Measurements from ENCODE around the gene SPATS2. TPM values are rescaled to one million over a fixed set of nuclear protein-coding genes. Genes with fewer than 3 reads are reported as not detected.

Gene SPATS2
- total and polyA plus RNA-seq, 10 of the 15 experiments (the other 5 are each of a cell fraction or from before 2014, with no cell fraction given), result 9.0 to 54.2 (median 27.5) TPM

GRCh38 chr12:49458816-49459215 lies 91.6 kb downstream of the SPATS2 start:
- H3K9me3 ChIP-seq (replicated peaks; ENCODE audit: control insufficient read depth, insufficient read depth, low read length), result no peaks in the 10 kb centered on the region; the same call in 2 of the 3 replicates
- no peaks in the 10 kb centered on the region for H4K20me1 ChIP-seq (ENCODE audit: control insufficient read depth, insufficient read depth)
- no peak overlapping the region for H3K4me2 ChIP-seq (ENCODE audit: control insufficient read depth, insufficient read depth)
- no peak for TF ChIP-seq IKZF1 (conservative IDR thresholded peaks at IDR 0.05)
- no peak for TF ChIP-seq FOXM1 (IDR thresholded peaks at IDR 0.05; ENCODE audit: low read depth, low read length)
- TF ChIP-seq, protein P1, sequence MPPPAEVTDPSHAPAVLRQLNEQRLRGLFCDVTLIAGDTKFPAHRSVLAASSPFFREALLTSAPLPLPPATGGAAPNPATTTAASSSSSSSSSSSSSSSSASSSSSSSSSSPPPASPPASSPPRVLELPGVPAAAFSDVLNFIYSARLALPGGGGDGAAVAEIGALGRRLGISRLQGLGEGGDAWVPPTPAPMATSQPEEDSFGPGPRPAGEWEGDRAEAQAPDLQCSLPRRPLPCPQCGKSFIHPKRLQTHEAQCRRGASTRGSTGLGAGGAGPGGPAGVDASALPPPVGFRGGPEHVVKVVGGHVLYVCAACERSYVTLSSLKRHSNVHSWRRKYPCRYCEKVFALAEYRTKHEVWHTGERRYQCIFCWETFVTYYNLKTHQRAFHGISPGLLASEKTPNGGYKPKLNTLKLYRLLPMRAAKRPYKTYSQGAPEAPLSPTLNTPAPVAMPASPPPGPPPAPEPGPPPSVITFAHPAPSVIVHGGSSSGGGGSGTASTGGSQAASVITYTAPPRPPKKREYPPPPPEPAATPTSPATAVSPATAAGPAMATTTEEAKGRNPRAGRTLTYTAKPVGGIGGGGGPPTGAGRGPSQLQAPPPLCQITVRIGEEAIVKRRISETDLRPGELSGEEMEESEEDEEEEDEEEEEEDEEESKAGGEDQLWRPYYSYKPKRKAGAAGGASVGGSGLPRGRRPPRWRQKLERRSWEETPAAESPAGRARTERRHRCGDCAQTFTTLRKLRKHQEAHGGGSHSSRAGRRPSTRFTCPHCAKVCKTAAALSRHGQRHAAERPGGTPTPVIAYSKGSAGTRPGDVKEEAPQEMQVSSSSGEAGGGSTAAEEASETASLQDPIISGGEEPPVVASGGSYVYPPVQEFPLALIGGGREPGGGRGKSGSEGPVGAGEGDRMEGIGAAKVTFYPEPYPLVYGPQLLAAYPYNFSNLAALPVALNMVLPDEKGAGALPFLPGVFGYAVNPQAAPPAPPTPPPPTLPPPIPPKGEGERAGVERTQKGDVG (CRISPR knock-in tag; IDR thresholded peaks at IDR 0.05), result no peak
- TF ChIP-seq ZNF274 (IDR thresholded peaks at IDR 0.05; ENCODE audit: insufficient read depth, insufficient read length), result no peak
- TF ChIP-seq BHLHE40 (IDR thresholded peaks at IDR 0.05; ENCODE audit: borderline replicate concordance in 1 of 2, low read depth in 2 of 2, low read length in 1 of 2), result no peak
- no peak for TF ChIP-seq MYB (IDR thresholded peaks at IDR 0.05; ENCODE audit: borderline replicate concordance, low read depth, low read length)
- no peak for TF ChIP-seq FOXK2 (IDR thresholded peaks at IDR 0.05)
- no peak for TF ChIP-seq YBX1 (IDR thresholded peaks at IDR 0.05)
- TF ChIP-seq RAD21 (IDR thresholded peaks at IDR 0.05; ENCODE audit: insufficient read depth, low read depth, low read length), result no peak
- no peak for TF ChIP-seq CBFB (IDR thresholded peaks at IDR 0.05; ENCODE audit: low read depth)
- no peak for TF ChIP-seq MEF2A (IDR thresholded peaks at IDR 0.05; ENCODE audit: insufficient read depth, low read depth, low read length)
- TF ChIP-seq SRF (IDR thresholded peaks at IDR 0.05; ENCODE audit: low read depth in 2 of 2, low read length in 2 of 2), result no peak
- no peak for TF ChIP-seq HDGF (IDR thresholded peaks at IDR 0.05)
- no peak for TF ChIP-seq ASH2L (IDR thresholded peaks at IDR 0.05; ENCODE audit: borderline replicate concordance, low read depth)
- TF ChIP-seq, protein P2, sequence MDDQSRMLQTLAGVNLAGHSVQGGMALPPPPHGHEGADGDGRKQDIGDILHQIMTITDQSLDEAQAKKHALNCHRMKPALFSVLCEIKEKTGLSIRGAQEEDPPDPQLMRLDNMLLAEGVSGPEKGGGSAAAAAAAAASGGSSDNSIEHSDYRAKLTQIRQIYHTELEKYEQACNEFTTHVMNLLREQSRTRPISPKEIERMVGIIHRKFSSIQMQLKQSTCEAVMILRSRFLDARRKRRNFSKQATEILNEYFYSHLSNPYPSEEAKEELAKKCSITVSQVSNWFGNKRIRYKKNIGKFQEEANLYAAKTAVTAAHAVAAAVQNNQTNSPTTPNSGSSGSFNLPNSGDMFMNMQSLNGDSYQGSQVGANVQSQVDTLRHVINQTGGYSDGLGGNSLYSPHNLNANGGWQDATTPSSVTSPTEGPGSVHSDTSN (IDR thresholded peaks at IDR 0.05; ENCODE audit: insufficient replicate concordance, low read depth, low read length), result no peak
- TF ChIP-seq JUND (IDR thresholded peaks at IDR 0.05; ENCODE audit: low read depth, low read length), result no peak
- TF ChIP-seq MEF2B (IDR thresholded peaks at IDR 0.05; ENCODE audit: partially characterized antibody, poor library complexity, severe bottlenecking), result no peak
- no peaks in the 10 kb centered on the region for H3K27me3 ChIP-seq (replicated peaks in 1 of 2; ENCODE audit: control insufficient read depth in 2 of 2, insufficient read depth in 2 of 2, low read length in 1 of 2)
- no peak overlapping the region for H3K4me3 ChIP-seq
- no peak overlapping the region for H3K27ac ChIP-seq (ENCODE audit: control insufficient read depth, insufficient read depth)
- WGBS (ENCODE audit: insufficient coverage, insufficient replicate concordance, low lambda C conversion rate, missing lambda C conversion rate), result 95% methylated on average over 3 of the region's 3 CpGs
- ChIA-PET RAD21 (ENCODE audit: unreplicated experiment) (interaction anchor here (0.7 kb wide), 2 partner anchors 233 to 758 kb away, joined by 3 to 4 read pairs; no protein-coding TSS in a partner anchor), POLR2A (interaction anchor here (0.8 kb wide), 1 partner anchor 18 kb away, joined by 3 read pairs; no protein-coding TSS in a partner anchor), SMC1A (ENCODE audit: uncharacterized antibody, unreplicated experiment) (no interaction called here), CTCF (interaction anchor here (0.5 to 1.5 kb wide), 2 partner anchors 12 to 108 kb away, joined by 3 read pairs; no protein-coding TSS in a partner anchor)
- no peak for ATAC-seq
- FAIRE-seq, result no peak
- H2AFZ ChIP-seq (ENCODE audit: control insufficient read depth, low read depth, low read length), result no peak overlapping the region
- H3K9ac ChIP-seq (ENCODE audit: control insufficient read depth, insufficient read depth, low read length), result no peak overlapping the region
- peaks cover 12% of the 10 kb centered on the region for H3K79me2 ChIP-seq (ENCODE audit: control insufficient read depth, insufficient read depth, low read length)
- no peak for DNase-seq (ENCODE audit: low read depth, low spot score)
- no peaks in the 10 kb centered on the region for H3K4me1 ChIP-seq (ENCODE audit: control insufficient read depth, insufficient read depth, low read length)
- intact Hi-C loops (cut with micrococcal nuclease; ENCODE audit: unreplicated experiment), result no loop called here
- peaks cover 4 to 8% of the 10 kb centered on the region in 2 experiments for H3K36me3 ChIP-seq (ENCODE audit: control insufficient read depth in 2 of 2, insufficient read depth in 2 of 2, low read length in 1 of 2)
- in situ Hi-C loops (cut with MboI), result no loop called here
- no TSS peak for BruUV-seq (replicated peaks)
